Dedifferentiated amniotic fluid mesenchymal stem cell (primary cell): ENCODE measurements around the gene INSIG1.
A peak's percentile ranks its signal among the peaks of the same experiment; 100 is the strongest.

Experiments
- DNase-seq: peaks from one replicate; pipeline ENCODE4 v3.0.0-alpha.2; 2016; ENCODE audit errors: extremely low spot score

INSIG1 gene

GRCh38 chr7:155285423-155285822, 12.3 kb upstream of the INSIG1 start:
- no peak for DNase-seq

- DNase-seq = no peak
Measured at GRCh38 chr7:155285833-155286232, 11.8 kb upstream of the INSIG1 start.

GRCh38 chr7:155286686-155287085, 11.0 kb upstream of the INSIG1 start:
- DNase-seq = no peak

GRCh38 chr7:155287284-155287935, 10.3 kb upstream of the INSIG1 start:
- no peak for DNase-seq

GRCh38 chr7:155288055-155288454, 9.6 kb upstream of the INSIG1 start:
- DNase-seq = no peak

GRCh38 chr7:155289107-155289506, 8.6 kb upstream of the INSIG1 start:
- DNase-seq = no peak

- DNase-seq = no peak
Measured at GRCh38 chr7:155289949-155290501, 7.7 kb upstream of the INSIG1 start.

- DNase-seq = no peak
Measured at GRCh38 chr7:155291045-155291530, 6.6 kb upstream of the INSIG1 start.

GRCh38 chr7:155291729-155292128, 5.9 kb upstream of the INSIG1 start:
- no peak for DNase-seq

GRCh38 chr7:155292680-155293226, 4.9 kb upstream of the INSIG1 start:
- no peak for DNase-seq

- DNase-seq = no peak
Measured at GRCh38 chr7:155293721-155294510, 3.8 kb upstream of the INSIG1 start.

GRCh38 chr7:155294511-155294778, 3.2 kb upstream of the INSIG1 start:
- DNase-seq = no peak

- DNase-seq = no peak
Measured at GRCh38 chr7:155295511-155295910, 2.2 kb upstream of the INSIG1 start.

GRCh38 chr7:155296006-155296787, 1.5 kb upstream of the INSIG1 start:
- DNase-seq = no peak

GRCh38 chr7:155296788-155297516, 726 bp upstream of the INSIG1 start:
- DNase-seq = peak; percentile 22

GRCh38 chr7:155298288-155298833, 683 bp downstream of the INSIG1 start:
- no peak for DNase-seq

- peak; percentile 90 for DNase-seq
Measured at GRCh38 chr7:155298834-155299534, 1.3 kb downstream of the INSIG1 start.

GRCh38 chr7:155299535-155300202, 2.0 kb downstream of the INSIG1 start:
- no peak for DNase-seq

GRCh38 chr7:155300641-155301452, 3.2 kb downstream of the INSIG1 start:
- DNase-seq = no peak
